ENCODE data around the gene MYO1F. TPM values are rescaled to one million over a fixed set of nuclear protein-coding genes. Genes with fewer than 3 reads are reported as not detected.
"Not testable (repeated sequence)": the region's sequence is repeated elsewhere in the genome, so short reads cannot be mapped to it uniquely, and the experiment has no call there.

The MYO1F gene
- total RNA-seq, 1 donor from 2014 or later = 60.9 TPM

GRCh38 chr19:8530061-8530679 is 47.1 kb downstream of the MYO1F start:
- no peak for DNase-seq (ENCODE audit: low spot score)
- intact Hi-C loops (cut with DNase I) = no loop called here
- no peak for ATAC-seq

DNA sequence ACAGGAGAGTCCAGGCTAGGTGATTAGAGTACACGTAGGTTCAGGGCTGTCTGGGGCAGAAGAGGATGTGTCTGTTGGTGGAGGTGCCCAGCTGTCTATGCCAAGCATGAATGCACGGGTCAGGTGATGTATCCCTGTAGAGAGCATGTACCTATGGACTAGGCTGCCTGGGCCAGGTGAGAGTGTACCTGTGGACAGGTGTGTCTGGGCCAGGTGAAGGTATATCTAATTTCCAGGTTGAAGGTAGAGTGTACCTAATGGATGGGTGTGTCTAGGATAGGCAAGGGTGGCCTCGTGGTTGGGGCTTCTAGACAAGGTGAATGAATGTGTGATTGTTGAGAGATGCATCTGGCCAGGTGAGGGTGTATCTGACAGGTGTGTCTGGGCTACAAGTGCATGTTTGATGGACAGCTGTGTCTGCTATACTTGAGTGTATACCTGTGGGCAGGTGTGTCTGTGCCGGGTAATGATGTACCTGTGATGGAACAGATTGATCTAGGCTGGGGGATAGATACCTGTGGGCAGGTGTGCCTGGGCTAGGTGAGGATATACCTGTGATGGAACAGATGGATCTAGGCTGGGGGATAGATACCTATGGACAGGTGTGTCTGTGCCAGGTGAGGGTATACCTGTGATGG is 47.8 kb downstream of the MYO1F start:
- ATAC-seq = no peak
- intact Hi-C loops (cut with DNase I) = no loop called here
- DNase-seq (ENCODE audit: low spot score) = no peak

- intact Hi-C loops (cut with DNase I) = no loop called here
- DNase-seq (ENCODE audit: low spot score) = no peak
- ATAC-seq = no peak
Measured at GRCh38 chr19:8528500-8528899, 48.7 kb downstream of the MYO1F start.

DNA sequence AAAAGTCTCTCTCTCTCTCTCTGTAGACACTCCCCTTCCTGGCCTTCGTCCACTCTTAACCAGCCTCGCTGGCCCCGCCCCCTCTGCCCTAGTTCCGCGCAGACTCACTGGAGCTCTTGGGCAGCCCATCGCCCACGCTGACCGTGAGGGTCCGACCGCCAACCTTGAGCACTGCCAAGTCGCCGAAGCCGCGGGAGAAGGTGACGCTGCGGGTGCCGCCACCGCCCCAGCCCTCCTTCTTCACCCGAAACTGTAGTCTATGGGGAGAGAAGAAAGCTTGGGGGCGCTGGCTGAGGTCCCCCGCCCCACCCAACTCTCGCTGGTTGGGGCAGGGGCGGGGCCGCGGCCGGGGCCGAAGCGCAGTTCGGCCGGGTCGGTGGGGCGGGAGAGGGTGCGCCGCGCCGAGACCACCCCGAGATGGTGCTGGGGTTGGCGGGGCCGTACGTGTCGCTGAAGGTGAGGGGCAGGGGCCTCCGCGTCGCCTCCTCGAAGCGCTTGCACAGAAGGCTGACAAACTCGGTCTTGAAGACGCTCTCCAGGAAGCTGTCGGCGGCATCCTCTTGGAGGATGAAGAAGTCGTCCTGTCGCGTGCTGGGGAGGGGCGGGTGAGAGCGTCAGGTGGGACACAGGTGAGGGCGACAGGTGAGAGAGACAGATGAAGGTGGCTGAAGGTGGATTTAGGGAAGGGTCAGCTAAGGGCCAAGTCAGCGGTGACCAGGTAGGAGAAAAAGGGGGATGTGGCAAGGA is 50.7 kb downstream of the MYO1F start:
- ATAC-seq (peak; percentile 88), DNase-seq (ENCODE audit: low spot score) (peak; percentile 96)
- intact Hi-C loops (cut with DNase I) = no loop called here

DNA sequence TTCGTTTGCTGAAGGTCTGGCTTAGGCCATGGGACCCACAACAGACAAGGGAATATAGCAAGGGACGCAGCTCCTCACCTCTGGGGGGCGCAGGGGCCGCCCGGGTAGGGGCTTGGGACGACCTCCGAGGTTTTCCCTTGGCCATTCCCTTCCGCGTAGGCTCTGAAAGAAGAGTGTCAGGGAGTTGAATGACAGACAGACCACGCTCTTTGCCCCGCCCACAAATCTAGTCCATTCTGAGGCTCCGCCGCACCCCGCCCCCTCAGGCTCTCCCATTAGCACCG is 51.9 kb downstream of the MYO1F start:
- DNase-seq (ENCODE audit: low spot score) (no peak), ATAC-seq (no peak)
- intact Hi-C loops (cut with DNase I) = no loop called here

DNA sequence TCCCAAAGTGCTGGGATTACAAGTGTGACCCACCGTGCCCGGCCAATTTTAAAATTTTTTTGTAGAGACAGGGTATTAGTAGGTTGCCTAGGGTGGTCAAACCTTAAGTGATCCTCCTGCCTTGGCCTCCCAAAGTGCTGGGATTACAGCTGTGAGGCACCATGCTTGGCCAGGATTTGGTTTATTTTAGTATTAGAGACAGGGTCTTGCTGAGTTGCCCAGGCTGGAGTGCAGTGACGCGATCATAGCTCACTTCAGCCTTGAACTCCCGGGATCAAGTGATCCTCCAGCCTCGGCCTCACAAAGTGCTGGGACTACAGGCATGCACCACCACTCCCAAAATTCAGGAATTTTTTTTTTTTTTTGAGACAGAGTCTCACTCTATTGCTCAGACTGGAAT is 57.9 kb downstream of the MYO1F start:
- ATAC-seq (no peak), DNase-seq (ENCODE audit: low spot score) (no peak)
- intact Hi-C loops (cut with DNase I) = no loop called here

DNA sequence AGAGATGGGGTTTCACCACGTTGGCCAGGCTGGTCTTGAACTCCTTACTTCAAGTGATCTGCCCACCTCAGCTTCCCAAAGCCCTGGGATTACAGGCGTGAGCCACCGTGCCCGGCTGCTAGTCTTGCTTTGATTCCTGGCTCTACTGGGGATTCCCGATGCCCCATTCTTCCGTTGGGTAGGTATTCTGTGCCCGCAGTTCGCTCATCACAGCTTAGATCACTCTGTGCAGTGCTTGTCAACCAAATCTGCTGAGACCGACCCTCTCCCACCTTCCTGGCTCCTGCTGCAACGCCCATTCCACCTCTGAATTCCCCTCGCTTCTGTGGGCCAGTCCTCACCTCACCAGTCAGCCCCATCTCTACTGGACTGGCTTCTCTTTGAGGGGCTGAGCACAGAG is 58.7 kb downstream of the MYO1F start:
- intact Hi-C loops (cut with DNase I) = no loop called here
- no peak for DNase-seq (ENCODE audit: low spot score)
- ATAC-seq = no peak

- ATAC-seq = no peak
- no peak for DNase-seq (ENCODE audit: low spot score)
- intact Hi-C loops (cut with DNase I) = no loop called here
Measured at GRCh38 chr19:8517551-8518442, 59.4 kb downstream of the MYO1F start.

DNA sequence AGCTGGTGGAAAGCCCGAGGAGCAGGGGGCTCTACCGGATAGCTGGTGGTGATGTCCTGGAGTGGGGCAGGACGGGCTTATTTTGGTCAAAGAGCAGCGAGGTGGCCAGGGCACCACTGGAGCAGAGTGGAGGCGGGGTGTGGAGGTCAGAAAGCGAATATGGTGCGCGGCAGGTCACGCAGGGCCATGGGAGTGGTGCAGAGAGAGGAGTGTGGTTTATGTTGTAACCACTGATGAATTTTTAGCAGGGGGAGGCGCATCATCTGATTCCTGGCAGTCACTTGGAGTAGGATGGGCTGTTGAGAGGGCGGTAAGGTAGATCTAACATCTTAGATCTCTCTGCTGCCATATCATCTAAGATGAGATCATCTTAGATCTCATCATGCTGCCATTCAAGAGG is 61.9 kb downstream of the MYO1F start:
- ATAC-seq (no peak), DNase-seq (ENCODE audit: low spot score) (no peak)
- intact Hi-C loops (cut with DNase I) = no loop called here

- ATAC-seq; DNase-seq (ENCODE audit: low spot score); intact Hi-C loops (cut with DNase I): not testable (repeated sequence)
Measured at GRCh38 chr19:8514505-8515009, 62.7 kb downstream of the MYO1F start.

GRCh38 chr19:8513687-8514504 is 63.3 kb downstream of the MYO1F start, which contains the start of gene ZNF414:
Gene ZNF414, minus strand, starts transcription at chr19:8514167. Its CDS starts 121 bp downstream, at chr19:8514046.
- intact Hi-C loops (cut with DNase I) = no loop called here
- peak; percentile 98 for DNase-seq (ENCODE audit: low spot score)
- peak; percentile 94 for ATAC-seq

- ATAC-seq = peak; percentile 2
- intact Hi-C loops (cut with DNase I) = no loop called here
Measured at GRCh38 chr19:8513036-8513686, 64.1 kb downstream of the MYO1F start.

DNA sequence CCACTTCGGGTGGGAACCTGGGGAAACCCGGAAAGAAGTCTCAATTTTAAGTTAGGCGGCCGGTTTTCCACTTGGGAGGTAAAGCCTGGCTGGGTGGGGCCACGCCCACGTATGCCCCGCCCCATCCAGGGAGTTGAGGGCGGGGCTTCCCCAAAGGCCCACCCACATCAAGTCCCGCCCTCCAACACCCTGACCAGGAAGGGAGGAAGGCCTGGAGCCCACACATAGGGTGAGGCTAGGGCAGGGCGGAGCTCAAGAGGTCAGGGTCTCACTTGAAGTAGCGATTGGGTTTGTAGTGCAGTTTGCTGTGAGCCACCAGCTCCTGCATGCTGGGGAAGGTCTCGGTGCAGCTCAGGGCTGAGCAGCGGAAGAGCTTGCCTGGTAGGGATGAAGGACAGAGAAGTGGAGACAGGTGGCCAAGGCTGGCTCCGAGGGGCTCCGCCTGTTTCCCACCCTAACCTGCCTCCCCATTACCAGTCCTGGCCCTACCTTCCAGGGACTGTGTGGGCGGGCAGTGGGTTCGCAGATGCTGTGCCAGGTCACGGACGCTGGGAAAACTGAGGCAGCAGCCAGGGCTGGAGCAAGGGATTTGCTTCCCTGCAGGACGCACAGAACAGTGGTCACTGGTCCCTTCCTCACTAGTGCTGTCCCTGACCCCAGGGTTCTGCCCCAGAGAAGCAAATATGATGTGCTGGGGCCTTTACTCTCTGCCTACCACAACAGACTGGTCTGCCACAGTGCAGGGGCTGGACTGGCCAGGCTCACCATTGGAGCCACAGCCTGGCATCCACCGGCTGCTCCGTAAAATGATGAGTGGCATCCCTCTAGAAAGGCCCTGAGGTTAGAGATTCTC is 64.9 kb downstream of the MYO1F start:
- ATAC-seq (no peak), DNase-seq (ENCODE audit: low spot score) (no peak)
- intact Hi-C loops (cut with DNase I) = no loop called here

More at GRCh38 chr19:8513036-8513686, 64.1 kb downstream of the MYO1F start:
- no peak for DNase-seq (ENCODE audit: low spot score)

- DNase-seq (ENCODE audit: low spot score) = no peak
- no peak for ATAC-seq
- intact Hi-C loops (cut with DNase I) = no loop called here
Measured at GRCh38 chr19:8511573-8512101, 65.6 kb downstream of the MYO1F start.

GRCh38 chr19:8510589-8511115 is 66.6 kb downstream of the MYO1F start:
- DNase-seq (ENCODE audit: low spot score) (no peak), ATAC-seq (no peak)
- intact Hi-C loops (cut with DNase I) = no loop called here

GRCh38 chr19:8506402-8506957 is 70.8 kb downstream of the MYO1F start:
- no peak for DNase-seq (ENCODE audit: low spot score)
- intact Hi-C loops (cut with DNase I) = loop anchor here (10.0 kb wide), 1 partner anchor 152 kb away; no protein-coding TSS in a partner anchor
- ATAC-seq = peak; percentile 6

Data from sciatic nerve (tissue), 2 donors.